G401 (cell line): ENCODE measurements around the gene GPSM1. TPM values are rescaled to one million over a fixed set of nuclear protein-coding genes. Genes with fewer than 3 reads are reported as not detected.

Experiments used
- DNase-seq: peaks from one replicate; pipeline ENCODE4 v3.0.0-alpha.2; 2015; ENCODE audit warnings: low spot score
- in situ Hi-C: cut with HindIII; loops from 2 replicates; pipeline ENCODE4 v1.10.0; 2016; ENCODE audit warnings: low sequenced_read_pairs, mixed read lengths
- total RNA-seq: library from RNA; depleted of rRNA; stranded (reverse); fragments of >200 nt; shearing (Covaris generic); gene quantifications from 2 replicates; pipeline ENCODE4 v1.2.3, GENCODE V29; 2014

Gene GPSM1
- total RNA-seq, 1 experiment from 2014 or later: 49.1 TPM

DNA sequence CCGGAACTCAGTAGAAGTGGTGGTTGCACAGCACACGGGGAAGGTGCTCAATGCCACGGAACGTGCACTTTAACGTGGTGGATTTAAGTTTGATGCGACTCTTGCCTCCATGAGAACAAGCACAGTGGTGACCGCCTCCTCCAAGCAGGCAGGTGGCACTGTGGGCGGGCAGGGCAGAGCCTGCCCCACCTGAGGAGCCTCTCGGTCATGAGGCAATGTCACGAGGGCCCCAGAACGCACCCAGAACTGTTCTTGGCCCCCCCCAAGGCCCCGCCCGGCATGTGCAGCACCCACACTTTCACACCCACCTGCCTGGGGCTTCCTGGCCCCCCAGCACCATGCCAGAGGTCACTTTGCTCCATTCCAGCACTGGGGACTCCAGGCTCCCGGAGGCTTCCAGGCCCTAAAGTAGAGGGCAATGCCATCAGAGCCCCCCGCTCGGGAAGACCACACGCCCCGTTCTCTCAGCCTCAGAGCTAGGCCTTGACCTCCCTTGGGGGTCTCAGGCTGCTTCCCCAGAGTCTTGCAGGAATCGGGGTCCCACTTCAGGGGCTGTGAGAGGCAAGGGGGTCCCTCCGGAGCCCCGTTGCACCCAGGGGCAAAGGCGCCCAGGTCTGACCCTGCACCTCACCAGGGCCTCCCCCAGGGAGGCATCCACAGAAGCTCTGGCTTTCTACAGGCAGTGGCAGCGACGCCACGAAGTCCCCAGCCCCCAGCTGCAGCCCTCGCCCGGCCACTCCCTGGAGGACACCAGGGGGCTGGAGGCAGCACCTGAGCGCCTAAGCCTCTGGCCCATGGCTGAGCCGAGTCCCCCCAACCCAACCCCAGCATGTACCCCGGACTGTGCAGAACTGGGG, 37.5 kb upstream of the GPSM1 start:
- in situ Hi-C loops: no loop called here
- DNase-seq: no peak

DNA sequence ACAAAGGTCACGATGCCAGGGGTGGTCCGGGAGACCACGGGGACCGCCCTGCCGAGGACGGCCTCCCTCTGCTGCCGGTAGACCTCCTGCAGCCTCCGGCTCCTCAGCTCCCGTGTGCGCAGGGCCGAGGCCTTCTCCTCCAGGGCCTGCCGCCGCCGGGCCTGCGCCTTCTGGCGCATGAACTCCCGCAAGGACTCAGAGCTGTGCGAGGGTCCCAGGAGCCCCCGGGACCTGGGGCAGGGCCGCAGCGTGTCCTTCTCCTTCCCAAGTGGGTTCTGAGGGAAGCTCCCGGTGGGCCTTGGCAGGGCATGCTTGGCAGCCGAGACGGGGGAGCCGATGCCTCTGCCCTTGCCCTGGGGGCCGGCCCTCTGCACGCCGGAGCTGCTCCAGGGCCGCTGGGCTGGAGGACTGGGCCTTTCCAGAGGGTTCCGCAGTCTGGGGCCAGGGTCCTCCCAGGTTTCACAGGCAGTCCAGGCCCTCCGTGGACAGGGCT, 36.8 kb upstream of the GPSM1 start:
- DNase-seq: no peak
- in situ Hi-C loops: no loop called here

DNA sequence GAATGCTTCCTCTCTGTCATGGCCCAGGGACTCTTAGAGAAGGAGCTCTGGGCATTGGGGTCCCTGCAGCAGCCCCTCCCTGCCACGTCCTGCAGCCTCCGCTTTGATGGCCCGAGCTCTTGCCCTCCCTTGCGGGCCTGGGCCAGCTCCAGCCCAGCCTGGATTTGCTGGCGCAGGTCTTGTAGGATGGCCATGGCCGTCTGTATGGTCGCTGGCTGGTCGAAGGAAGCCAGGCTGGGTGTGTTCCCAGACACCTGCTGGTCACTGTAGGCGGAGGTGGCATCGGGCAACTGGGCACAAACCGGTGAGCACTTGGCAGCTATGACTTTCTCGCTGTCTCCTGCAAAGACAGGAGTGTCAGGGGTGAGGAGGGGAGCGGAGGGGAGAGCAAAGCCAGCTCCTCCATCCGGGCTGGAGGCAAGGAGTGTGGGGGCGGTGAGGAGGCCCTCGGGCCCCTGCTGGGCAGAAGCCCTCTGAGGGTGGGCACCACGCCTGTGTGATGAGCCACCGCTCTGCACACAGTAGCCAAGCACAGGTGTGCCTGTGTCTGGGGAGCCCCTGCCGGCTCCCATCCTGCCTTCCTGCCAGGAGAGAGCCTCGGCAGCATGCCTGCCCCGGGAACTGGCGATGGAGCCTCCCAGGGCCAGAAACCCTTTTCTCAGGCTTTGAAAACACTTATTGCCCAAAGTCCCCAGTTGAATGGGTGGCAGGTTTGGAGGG, 35.9 kb upstream of the GPSM1 start:
- peak; percentile 95 for DNase-seq
- in situ Hi-C loops: no loop called here

DNA sequence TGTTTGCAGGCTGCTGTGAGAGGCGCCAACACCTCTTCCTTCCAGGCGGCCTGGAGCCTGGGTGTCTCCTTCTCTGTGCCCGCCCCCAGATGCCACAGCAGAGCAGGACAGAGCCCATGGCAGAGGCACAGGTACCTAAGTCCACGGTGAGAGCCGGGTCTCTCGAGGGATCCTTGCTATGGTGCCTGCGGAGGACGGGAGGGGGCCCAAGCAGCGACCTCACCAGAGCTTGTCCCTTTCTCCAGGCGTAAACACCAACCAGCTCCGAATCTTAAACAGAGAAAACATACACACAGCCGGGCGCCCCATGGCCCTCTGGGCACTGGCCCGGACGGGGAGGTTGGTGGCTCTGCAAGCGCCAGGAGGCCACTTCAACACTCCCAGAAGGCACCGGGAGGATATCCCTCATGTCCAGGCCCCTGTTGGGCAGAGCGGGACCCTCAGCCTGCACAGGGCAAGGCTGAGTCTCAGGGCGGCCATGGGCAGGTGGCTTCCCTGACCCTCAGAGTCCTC, 35.3 kb upstream of the GPSM1 start:
- no peak for DNase-seq
- in situ Hi-C loops: no loop called here

DNA sequence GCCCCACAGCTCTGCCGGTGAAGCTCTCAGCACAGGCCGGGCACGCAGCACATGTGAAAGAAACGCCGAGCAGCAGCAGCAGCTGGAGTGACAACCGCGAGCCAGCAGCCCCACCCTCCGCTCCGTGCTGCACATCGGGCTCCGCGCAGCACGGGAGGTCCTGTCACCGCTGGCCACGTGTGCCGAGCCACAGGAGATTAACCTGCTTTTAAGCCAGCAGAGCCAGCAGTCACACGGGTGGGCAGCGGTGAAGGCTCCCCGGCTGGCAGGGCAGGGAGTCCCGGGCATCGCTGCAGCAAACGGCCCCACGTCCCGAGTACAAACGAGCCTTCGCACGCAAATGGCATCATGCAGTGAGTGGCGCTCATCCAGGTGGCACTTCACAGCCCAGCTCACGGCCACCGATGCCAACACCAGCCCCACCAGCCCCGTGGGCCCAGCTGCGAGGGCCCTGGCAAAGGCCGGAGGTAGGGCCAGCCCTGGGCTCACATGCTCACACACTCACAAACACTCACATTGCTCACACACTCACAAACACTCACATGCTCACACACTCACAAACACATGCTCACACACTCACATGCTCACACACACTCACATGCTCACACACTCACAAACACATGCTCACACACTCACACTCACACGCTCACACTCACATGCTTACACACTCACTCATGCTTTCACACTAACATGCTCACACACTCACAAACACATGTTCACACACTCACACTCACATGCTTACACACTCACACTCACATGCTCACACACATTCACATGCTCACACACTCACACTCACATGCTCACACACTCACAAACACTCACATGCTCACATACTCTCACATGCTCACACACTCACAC, 34.5 kb upstream of the GPSM1 start:
- DNase-seq: no peak
- in situ Hi-C loops: no loop called here

DNA sequence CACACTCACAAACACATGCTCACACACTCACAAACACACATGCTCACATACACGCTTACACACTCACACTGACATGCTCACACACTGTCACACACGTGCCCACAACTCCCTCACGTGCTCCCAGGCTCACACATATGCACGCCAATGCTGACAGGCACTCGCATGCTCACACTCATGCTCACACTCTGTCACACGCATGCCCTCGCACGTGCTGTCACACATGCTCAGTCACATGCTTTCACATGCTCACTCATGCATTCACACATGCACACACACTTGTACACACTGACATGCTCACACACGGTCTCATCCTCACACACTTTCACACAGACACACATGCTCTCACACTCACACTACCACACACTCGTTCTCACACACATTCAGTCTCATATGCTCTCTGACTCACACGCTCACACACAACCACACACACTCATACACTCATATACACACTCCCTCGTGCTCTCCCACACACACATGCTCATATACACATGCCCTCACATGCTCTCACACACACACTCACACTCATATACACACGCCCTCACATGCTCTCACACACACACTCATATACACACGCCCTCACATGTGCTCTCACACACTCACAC, 33.8 kb upstream of the GPSM1 start:
- in situ Hi-C loops: no loop called here

DNA sequence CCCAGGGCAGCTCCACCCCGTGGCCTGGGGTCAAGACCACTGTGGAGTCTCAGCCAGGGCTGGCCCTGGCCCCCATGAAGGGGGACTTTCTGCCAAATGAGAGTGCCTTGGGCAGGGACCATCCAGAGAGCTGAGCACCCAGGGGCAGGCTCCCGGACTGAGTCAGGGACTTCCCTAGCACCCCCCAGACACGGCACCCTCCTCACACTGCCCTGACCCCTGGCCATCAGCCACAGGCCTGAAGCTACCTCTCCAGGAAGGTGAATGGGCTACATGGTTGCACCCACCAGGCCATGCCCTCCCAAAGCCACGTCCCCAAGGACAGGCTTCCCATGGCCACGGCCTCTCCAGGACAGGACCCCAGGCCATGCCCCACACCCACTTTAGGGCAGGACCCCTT, 32.9 kb upstream of the GPSM1 start:
- no peak for DNase-seq
- in situ Hi-C loops: no loop called here

More for the DNA sequence above, 33.8 kb upstream of the GPSM1 start:
- no peak for DNase-seq

DNA sequence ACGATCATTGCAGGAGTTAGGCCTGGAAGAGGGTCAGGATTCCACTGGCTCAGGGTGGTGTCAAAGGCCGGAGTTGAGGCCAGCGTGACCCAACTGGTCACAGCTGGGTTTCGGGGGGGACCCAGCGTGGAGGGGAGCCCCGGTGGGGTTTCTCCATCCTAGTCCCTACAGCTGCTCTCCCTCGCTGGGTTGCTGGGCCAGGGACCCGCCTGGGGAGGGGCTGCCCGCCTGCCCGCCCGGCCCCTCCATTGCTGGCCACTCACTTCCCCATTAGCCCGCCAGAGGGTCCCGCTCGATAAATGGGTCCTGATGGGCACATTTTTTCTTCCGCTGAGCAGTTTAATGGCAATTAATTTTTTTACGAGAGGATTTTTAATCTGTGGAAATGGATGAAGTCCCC, 32.3 kb upstream of the GPSM1 start:
- DNase-seq: no peak
- in situ Hi-C loops: no loop called here

DNA sequence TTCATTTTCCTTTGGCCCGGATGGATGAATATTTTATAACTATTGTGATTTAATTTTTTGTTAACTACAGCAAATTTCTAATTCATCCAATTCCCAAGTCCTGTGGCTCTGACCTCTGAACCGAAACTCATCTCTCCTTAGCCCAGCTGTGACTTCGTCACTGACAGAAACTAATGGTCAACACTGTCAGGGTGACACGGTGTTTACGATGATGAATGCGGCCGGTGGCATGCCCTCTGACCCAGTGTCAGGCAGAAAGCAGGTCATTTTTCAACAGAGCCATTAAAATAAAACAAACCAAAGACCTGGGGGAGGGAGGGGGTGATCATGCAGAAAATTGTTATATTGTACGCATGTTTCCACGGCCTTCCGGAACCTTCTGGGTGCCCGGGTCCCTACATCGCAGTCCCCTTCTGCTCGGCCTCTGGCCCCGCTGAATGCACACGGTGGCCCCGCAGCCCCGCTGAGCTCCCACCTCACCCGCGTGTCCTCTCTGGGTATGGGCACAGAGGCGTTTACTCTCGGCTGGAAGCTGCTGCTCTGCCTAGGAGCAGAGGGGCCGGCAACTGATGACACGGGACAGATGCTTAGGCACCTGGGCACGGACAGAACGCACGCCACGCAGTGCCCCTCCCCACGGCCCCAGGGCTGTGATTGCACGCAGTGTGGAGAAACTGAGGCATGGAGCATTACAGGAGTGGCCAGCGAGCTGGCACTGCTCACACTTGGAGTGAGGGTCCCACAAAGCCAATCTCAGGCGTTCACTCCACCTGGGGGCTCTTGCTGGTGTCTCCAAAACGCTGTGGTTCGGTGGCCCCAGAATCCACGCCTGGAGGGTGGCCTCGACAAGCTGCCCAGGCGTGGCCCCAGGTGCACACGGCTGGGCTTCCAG, 31.6 kb upstream of the GPSM1 start:
- in situ Hi-C loops: no loop called here
- no peak for DNase-seq

DNA sequence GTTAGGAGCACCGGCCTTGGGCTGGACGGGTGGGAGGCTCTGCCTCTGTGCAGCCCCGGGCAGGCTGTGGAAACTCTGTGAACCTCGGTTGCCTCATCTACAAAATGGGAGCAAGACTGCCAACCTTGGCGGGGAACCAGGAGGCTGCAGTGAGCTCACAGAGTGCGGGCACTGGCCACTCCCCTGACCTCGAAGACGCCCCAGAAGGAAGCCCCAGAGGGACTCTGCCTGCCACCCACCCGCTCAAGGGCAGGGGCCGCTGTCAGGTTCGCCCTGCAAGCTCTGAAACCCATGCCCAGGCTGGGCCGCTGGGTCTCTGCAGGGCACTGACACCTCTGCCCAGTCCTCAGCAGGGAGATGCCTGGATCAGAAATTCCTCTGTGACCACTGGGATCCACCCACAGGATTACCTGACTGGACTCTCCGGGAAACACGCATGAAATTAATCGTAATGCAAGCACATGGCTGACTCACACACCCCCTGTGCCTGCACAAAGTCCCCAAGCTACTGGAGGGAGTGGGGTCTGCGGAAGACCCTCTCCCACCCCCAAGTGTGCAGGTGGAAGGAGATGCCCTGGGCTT, 30.8 kb upstream of the GPSM1 start:
- in situ Hi-C loops: no loop called here
- no peak for DNase-seq

DNA sequence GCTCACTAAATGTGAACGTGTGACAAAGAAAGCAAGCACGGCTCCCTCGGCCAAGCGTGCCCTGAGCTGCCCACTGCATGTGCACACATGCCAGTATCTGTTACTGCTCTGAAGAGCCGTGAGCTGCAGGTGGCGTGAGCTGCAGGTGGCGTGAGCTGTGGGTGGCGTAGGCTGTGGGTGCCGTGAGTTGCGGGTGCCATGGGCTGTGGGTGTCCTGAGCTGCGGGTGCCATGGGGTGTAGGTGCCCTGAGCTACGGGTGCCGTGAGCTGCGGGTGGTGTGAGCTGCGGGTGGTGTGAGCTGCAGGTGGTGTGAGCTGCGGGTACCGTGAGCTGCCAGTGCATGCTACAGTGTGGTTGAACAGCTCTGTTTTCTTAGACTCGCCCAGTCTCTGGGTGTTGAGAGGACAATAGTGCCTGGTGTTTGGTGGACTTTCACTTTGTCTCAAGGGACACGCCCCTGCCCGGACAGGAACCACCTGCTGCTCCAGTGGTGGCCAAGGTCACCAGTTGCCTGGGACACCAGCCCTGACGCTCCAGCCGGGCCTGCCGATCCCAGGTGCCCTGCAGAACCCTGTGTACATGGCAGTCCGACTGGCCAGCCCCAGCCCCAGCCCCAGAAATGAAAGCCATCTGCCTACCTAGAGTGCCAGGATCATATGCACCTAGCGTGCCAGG, 30.2 kb upstream of the GPSM1 start:
- in situ Hi-C loops: no loop called here

DNA sequence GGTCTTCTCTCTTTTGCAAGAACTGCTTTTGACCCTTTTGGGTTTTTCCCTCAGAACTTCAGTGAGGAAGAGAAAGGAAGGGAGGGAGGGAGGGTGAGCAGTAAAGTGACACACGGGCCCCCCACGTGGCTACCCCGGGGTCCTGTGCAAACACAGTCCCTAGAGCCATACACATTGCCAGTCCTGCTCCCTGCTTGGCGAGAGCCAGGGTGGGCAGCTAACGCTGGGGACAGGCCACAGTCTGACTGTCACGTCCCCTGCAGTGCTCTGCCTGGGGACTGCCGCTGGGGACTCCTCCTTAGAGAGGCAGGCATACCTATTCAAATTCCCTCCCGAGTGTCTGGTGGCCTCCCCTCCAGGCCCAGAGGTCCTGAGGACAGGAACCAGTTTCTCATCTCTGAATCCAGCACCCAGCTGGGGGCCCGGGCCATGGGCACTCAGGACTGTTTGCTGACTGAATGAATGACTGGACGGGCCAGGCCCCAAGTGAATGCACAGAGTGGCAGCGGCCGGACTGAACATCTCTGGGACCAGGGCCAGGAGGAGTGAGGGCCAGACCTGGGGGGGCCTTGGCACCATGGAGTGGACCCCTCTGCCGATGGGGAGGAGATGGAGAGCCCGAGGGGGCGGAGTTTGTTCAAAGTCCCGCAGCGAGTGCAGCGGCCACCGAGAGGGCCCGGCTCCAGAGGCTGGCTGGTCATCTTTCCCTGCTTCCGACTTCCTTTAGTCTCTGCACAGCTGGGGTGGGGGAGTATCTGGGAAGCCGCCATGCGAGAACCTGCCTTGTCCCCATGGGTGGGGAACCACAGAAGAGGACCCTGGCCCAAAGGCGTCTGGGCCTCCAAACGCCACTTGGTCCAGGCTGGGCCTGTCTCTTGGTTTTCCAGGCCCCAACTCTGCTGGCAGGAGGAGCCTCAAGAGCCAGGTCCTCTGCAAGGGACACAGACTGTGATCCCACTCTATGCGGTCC, 29.3 kb upstream of the GPSM1 start:
- no peak for DNase-seq
- in situ Hi-C loops: no loop called here

More for the DNA sequence above, 30.2 kb upstream of the GPSM1 start:
- DNase-seq: peak; percentile 86

DNA sequence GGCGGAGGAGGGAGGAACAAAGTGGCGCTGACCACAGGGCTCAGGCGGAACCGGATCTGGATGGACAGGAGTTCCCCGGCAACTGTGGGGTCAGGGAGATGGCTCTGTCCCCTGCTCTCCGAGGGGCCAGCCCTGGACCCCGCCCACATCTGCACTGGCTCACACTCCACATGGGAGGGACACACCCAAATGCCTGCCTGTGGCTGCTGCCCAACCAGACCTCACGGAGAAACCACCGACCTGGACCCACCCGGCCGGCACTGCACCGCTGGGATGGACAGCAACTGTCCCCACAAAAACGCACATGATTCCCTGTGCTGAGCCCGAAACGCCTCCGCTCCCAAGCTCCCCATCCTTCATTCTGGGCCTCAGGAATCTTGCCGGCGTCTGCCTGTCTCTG, 28.2 kb upstream of the GPSM1 start:
- in situ Hi-C loops: no loop called here
- no peak for DNase-seq

DNA sequence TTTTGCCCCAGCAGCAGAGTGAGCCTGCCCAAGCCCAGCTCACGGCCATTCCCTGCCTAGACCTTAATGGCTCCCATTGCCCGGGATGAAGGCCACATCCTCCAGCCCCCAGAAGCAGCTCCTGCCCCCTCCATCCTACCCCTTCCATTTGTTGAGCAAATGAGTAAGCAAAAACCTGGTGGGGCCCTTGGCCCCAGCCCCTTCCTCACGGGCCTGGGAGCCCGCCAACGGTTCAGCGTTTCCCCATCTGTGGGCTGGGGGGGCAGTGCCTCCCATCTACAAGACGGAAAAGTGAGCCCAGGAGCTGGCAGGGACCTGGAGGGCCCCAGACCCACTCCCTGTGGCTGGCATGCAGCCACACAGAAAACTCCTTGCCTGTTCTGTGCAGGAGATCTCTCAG, 27.8 kb upstream of the GPSM1 start:
- DNase-seq: no peak
- in situ Hi-C loops: no loop called here

DNA sequence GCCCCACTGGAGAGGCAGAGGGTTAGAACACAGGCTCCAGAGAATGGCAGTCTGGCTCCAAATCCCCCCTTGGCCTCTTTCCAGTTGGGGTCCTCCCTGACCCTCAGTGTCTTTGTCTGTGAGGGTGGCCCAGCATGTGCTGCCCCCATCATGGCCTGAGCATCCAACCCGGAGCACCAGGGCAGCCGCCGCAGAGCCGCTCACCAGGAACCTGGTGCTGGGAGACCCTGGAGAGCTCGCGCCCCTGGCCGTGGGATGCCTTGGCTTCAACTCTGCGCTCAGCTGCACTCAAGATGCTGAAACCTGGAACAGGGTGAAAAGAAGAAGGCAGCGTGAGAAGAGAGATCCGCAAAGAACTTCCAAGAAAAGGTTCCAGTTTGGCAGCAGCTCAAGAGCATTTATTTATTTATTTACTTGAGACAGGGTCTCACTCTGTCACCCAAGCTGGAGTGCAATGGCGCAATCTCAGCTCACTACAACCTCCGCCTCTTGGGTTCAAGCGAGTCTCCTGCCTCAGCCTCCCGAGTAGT, 27.3 kb upstream of the GPSM1 start:
- in situ Hi-C loops: no loop called here

DNA sequence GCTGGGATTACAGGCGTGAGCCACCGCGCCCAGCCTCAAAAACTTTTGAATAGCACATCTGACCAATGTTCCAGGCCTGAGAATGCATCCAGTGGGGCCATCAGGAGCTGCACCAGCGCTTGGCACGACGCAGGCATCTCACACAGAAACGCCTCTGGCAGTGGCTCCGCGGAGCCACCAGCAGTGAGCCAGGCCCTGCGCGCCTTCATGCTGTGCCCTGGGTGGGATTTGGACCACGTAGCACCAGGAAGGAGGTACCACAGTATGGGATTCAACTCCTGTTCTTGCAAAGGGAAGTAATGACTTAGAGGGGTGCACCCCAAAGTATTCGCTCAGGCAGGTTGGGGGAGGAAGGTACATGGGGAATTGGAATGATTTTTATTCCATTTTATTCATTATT, 26.5 kb upstream of the GPSM1 start:
- no peak for DNase-seq
- in situ Hi-C loops: no loop called here

More for the DNA sequence above, 27.3 kb upstream of the GPSM1 start:
- no peak for DNase-seq
